Endothelial cell (in vitro differentiated cells): ENCODE data around the gene KIF21A. TPM values are rescaled to one million over a fixed set of nuclear protein-coding genes. Genes with fewer than 3 reads are reported as not detected.

Experiments
- DNase-seq: peaks from one replicate; pipeline ENCODE4 v3.0.0; 2021; ENCODE audit warnings: low spot score
- H3K27ac Mint-ChIP-seq: one replicate; pipeline ENCODE4 v1.8.0; 2021; ENCODE audit warnings: mixed read lengths, inconsistent platforms; ENCODE audit not compliant: unreplicated experiment
- H3K27me3 Mint-ChIP-seq: one replicate; pipeline ENCODE4 v1.8.0; 2021; ENCODE audit warnings: mild to moderate bottlenecking, moderate library complexity, mixed read lengths, inconsistent platforms; ENCODE audit not compliant: unreplicated experiment
- H3K36me3 Mint-ChIP-seq: one replicate; pipeline ENCODE4 v1.8.0; 2021; ENCODE audit warnings: mild to moderate bottlenecking, low read depth, mixed read lengths, inconsistent platforms; ENCODE audit not compliant: unreplicated experiment
- H3K4me1 Mint-ChIP-seq: one replicate; pipeline ENCODE4 v1.8.0; 2021; ENCODE audit warnings: mild to moderate bottlenecking, mixed read lengths, inconsistent platforms; ENCODE audit not compliant: unreplicated experiment
- H3K4me3 Mint-ChIP-seq: one replicate; pipeline ENCODE4 v1.8.0; 2021; ENCODE audit warnings: mild to moderate bottlenecking, mixed read lengths, inconsistent platforms; ENCODE audit not compliant: unreplicated experiment
- H3K9me3 Mint-ChIP-seq: one replicate; pipeline ENCODE4 v1.8.0; 2021; ENCODE audit warnings: mixed read lengths, inconsistent platforms; ENCODE audit not compliant: unreplicated experiment
- total RNA-seq: library from RNA; stranded (reverse); fragmentation: NEBNext Ultra II Directional; extraction: Animal tissue kit (Norgen Biotek cat#: 25700); gene quantifications from one replicate; pipeline ENCODE4 v1.2.1, GENCODE V29; 2021; ENCODE audit not compliant: unreplicated experiment
- TF ChIP-seq, protein P1 (sequence below): fragments of 200-600 bp; sonication (generic); IDR thresholded peaks from one replicate; pipeline ENCODE4 v1.5.0; 2021; ENCODE audit warnings: antibody characterized with exemption; ENCODE audit not compliant: unreplicated experiment

Gene KIF21A
- total RNA-seq, 1 donor from 2014 or later, result 2.9 TPM

DNA sequence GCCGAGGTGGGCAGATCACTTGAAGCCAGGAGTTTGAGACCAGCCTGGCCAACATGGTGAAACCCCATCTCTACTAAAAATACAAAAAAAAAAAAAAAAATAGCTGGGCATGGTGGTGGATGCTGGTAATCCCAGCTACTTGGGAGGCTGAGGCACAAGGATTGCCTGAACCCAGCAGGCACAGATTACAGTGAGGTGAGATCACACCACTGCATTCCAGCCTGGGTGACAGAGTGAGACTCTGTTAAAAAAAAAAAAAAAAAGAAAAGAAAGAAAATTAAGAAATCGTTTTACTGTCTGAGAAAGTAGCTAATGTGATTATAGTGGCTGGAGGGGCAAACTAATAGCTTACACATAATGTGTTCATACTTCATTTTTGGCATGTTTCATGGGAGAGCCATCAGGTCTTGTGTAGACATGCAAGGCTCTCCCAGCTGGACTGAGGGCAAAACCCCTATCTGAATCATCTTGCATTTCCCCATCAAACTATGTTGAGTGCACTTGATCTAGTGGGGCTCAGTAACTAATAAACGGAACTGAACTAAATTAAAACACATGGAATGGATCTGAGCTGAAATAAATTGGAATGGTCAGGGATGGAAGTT, 16.2 kb downstream of the KIF21A start:
- no peak overlapping the region for H3K4me3 Mint-ChIP-seq
- H3K36me3 Mint-ChIP-seq, result no peaks in the 10 kb centered on the region
- H3K27me3 Mint-ChIP-seq, result no peaks in the 10 kb centered on the region
- no peaks in the 10 kb centered on the region for H3K4me1 Mint-ChIP-seq
- TF ChIP-seq, protein P1, sequence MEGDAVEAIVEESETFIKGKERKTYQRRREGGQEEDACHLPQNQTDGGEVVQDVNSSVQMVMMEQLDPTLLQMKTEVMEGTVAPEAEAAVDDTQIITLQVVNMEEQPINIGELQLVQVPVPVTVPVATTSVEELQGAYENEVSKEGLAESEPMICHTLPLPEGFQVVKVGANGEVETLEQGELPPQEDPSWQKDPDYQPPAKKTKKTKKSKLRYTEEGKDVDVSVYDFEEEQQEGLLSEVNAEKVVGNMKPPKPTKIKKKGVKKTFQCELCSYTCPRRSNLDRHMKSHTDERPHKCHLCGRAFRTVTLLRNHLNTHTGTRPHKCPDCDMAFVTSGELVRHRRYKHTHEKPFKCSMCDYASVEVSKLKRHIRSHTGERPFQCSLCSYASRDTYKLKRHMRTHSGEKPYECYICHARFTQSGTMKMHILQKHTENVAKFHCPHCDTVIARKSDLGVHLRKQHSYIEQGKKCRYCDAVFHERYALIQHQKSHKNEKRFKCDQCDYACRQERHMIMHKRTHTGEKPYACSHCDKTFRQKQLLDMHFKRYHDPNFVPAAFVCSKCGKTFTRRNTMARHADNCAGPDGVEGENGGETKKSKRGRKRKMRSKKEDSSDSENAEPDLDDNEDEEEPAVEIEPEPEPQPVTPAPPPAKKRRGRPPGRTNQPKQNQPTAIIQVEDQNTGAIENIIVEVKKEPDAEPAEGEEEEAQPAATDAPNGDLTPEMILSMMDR, result no peak
- no peaks in the 10 kb centered on the region for H3K9me3 Mint-ChIP-seq
- DNase-seq, result no peak
- no peak overlapping the region for H3K27ac Mint-ChIP-seq

DNA sequence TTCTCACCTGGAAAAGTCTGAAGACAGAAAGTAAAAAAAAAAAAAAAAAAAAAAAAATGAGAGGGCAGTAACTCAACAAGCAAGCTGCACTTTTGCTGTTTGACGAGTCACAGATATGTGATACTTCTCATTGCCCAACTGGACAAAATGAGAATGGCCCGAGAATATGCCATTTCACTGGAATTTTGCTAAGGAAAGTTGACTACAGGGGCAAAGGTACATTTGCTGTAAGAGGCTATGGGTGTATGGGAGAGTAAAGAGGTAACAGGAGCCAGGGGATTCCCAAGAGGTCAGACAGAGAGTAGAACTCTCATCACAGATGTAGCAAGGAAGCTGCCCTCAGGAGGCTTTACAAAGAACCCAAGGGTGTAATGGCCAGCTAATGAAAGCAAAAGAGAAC, 22.9 kb downstream of the KIF21A start:
- H3K27me3 Mint-ChIP-seq, result no peaks in the 10 kb centered on the region
- no peak overlapping the region for H3K27ac Mint-ChIP-seq
- no peaks in the 10 kb centered on the region for H3K36me3 Mint-ChIP-seq
- H3K4me1 Mint-ChIP-seq, result peaks cover 5% of the 10 kb centered on the region
- H3K9me3 Mint-ChIP-seq, result no peaks in the 10 kb centered on the region
- DNase-seq, result no peak
- TF ChIP-seq, protein P1, result no peak
- H3K4me3 Mint-ChIP-seq, result no peak overlapping the region

DNA sequence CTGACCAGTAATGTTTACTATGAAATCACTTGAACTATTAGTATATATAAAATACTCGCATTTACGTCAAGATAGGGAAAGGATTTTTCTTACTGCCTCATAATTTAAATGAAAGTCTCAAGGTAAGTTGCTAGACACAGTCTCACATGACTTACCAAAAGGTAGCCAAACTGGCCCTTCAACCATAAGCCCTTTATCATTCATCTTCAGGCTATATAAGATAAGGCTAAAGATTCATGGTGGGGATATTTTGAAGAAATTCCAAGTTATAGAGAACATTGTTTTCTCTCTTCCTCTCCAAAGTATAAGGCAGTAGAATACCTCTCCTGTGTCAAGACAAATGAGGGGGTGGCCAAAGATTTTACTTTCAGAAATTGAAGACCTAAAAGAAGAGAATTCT, 23.4 kb downstream of the KIF21A start:
- DNase-seq, result no peak
- H3K27me3 Mint-ChIP-seq, result no peaks in the 10 kb centered on the region
- H3K27ac Mint-ChIP-seq, result no peak overlapping the region
- no peaks in the 10 kb centered on the region for H3K9me3 Mint-ChIP-seq
- H3K36me3 Mint-ChIP-seq, result no peaks in the 10 kb centered on the region
- peaks cover 5% of the 10 kb centered on the region for H3K4me1 Mint-ChIP-seq
- H3K4me3 Mint-ChIP-seq, result no peak overlapping the region
- TF ChIP-seq, protein P1, result no peak

DNA sequence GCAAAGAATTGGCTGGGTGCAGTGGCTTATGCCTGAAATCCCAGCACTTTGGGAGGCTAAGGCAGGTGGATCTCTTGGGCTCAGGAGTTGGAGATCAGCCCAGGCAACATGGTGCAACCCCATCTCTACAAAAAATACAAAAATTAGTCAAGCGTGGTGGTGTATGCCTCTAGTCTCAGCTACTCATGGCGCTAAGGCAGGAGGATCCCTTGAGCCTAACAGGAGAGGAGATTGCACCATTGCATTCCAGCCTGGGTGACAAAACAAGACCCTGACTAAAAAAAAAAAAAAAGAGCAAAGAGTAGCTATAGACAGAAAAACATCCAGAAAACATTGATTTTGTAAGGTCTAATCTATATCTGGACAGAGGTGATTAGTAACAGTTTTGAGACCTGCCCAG, 25.0 kb downstream of the KIF21A start:
- TF ChIP-seq, protein P1, result no peak
- no peaks in the 10 kb centered on the region for H3K27me3 Mint-ChIP-seq
- no peaks in the 10 kb centered on the region for H3K36me3 Mint-ChIP-seq
- no peak for DNase-seq
- peaks cover 5% of the 10 kb centered on the region for H3K4me1 Mint-ChIP-seq
- no peaks in the 10 kb centered on the region for H3K9me3 Mint-ChIP-seq
- no peak overlapping the region for H3K27ac Mint-ChIP-seq
- H3K4me3 Mint-ChIP-seq, result no peak overlapping the region

DNA sequence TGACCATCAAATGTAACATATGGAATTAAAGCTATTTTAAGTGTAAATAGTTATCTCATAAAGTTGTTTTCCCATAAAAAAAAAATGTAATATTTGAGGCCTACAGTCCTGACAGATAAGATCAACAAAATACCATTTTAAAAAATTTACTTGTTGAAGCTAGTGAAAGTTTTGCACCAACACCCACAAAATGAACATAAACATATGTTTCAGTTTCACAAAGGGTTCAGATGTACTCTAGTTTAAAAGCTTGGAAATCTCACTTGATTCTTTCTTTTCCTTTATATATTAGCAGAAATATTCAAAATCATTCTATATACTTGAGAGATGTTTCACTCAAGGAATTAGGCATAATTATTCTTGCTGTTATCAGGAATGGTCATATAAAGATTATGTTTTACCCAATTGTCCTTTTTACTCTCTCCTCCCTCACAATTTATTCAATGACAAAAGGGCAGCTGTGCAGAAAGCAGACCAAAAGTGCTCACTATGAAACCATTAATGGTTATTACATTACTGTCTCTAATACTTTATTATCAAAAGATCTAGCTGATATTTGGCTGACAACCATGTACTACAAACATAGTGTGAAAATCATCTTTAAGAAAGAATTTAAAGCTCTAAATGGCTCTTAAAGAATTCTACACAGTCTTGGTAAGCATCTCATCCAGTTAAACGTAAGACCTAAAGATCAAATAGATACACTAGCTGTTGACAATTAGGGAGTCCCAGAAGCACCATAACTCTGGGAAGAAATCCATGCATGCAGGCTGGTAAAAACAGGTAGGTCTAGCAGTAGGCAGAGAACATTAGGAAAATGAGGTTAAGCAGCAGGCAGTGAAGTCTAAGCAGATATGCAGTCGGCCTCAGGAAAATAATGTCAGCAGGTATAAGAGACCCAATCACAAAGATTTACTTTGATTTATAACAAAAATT, 28.8 kb downstream of the KIF21A start:
- no peak for DNase-seq
- no peak overlapping the region for H3K27ac Mint-ChIP-seq
- no peaks in the 10 kb centered on the region for H3K9me3 Mint-ChIP-seq
- TF ChIP-seq, protein P1, result no peak
- no peaks in the 10 kb centered on the region for H3K27me3 Mint-ChIP-seq
- no peak overlapping the region for H3K4me3 Mint-ChIP-seq
- H3K36me3 Mint-ChIP-seq, result no peaks in the 10 kb centered on the region
- H3K4me1 Mint-ChIP-seq, result peaks cover 5% of the 10 kb centered on the region
